BE2C (cell line): ENCODE measurements around the gene AHI1.

ENCODE experiments used
- DNase-seq: peaks from one replicate; pipeline ENCODE4 v3.0.0-alpha.2; 2020
- H3K27me3 ChIP-seq: fragments of 250-450 bp; sonication (Bioruptor Pico); 2 replicates; pipeline ENCODE4 v1.5.1; 2020; ENCODE audit warnings: mild to moderate bottlenecking
- H3K36me3 ChIP-seq: fragments of 250-450 bp; sonication (Bioruptor Pico); 2 replicates; pipeline ENCODE4 v1.5.1; 2020; ENCODE audit warnings: mild to moderate bottlenecking
- H3K4me1 ChIP-seq: fragments of 250-450 bp; sonication (Bioruptor Pico); 2 replicates; pipeline ENCODE4 v1.5.1; 2020
- H3K4me3 ChIP-seq: 2 replicates; pipeline ENCODE4 v1.5.1; 2011; ENCODE audit warnings: low read depth, low read length
- H3K9me3 ChIP-seq: fragments of 250-450 bp; sonication (Bioruptor Pico); 2 replicates; pipeline ENCODE4 v1.5.1; 2020
- TF ChIP-seq, protein P1 (sequence below): IDR thresholded peaks from 2 replicates; pipeline ENCODE4 v1.5.1; 2012; ENCODE audit warnings: mild to moderate bottlenecking, low read depth, low read length

The AHI1 gene

DNA sequence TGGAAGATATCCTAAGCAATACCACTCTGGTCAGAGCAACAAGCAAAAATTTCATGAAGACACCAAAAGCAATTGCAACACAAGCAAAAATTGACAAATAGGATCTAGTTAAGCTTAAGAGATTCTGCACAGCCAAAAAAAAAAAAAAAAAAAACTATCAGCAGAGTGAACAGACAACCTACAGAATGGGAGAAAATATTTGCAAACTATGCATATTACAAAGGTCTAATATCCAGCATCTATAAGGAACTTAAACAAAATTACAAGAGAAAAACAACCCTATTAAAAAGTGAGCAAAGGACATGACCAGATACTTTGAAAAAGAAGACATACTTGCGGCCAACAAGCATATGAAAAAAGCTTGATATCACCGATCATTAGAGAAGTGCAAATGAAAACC, 20.0 kb upstream of the AHI1 start:
- TF ChIP-seq, protein P1, sequence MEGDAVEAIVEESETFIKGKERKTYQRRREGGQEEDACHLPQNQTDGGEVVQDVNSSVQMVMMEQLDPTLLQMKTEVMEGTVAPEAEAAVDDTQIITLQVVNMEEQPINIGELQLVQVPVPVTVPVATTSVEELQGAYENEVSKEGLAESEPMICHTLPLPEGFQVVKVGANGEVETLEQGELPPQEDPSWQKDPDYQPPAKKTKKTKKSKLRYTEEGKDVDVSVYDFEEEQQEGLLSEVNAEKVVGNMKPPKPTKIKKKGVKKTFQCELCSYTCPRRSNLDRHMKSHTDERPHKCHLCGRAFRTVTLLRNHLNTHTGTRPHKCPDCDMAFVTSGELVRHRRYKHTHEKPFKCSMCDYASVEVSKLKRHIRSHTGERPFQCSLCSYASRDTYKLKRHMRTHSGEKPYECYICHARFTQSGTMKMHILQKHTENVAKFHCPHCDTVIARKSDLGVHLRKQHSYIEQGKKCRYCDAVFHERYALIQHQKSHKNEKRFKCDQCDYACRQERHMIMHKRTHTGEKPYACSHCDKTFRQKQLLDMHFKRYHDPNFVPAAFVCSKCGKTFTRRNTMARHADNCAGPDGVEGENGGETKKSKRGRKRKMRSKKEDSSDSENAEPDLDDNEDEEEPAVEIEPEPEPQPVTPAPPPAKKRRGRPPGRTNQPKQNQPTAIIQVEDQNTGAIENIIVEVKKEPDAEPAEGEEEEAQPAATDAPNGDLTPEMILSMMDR: no peak
- Histone ChIP-seq H3K4me1 (peaks cover 3% of the 10 kb centered on the region; the same call in 1 of the 2 replicates), H3K4me3 (no peak overlapping the region), H3K9me3 (no peaks in the 10 kb centered on the region; the same call in 1 of the 2 replicates), H3K36me3 (no peaks in the 10 kb centered on the region), H3K27me3 (no peaks in the 10 kb centered on the region)
- DNase-seq: no peak

DNA sequence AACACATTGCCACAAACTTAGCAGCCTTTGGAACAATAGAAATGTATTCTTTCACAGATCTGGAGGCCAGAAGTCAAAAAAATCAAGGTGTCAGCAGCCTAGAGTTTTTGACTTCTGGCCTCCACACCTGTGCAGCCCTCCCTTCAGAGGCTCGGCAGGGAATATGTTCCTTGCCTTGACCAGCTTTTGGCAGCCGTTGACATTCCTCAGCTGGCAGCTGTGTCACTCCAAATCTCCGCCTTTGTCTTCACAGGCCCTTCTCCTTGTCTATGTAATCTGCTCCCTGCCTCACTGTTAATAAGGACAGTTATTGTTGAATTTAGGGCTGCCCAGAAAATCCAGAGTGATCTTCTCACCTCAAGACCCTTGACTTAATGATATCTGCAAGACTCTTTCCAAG, 17.2 kb upstream of the AHI1 start:
- H3K36me3 ChIP-seq: no peaks in the 10 kb centered on the region
- no peaks in the 10 kb centered on the region; the same call in 1 of the 2 replicates for H3K9me3 ChIP-seq
- H3K4me3 ChIP-seq: no peak overlapping the region
- no peaks in the 10 kb centered on the region for H3K27me3 ChIP-seq
- TF ChIP-seq, protein P1: no peak
- no peak for DNase-seq
- H3K4me1 ChIP-seq: peaks cover 3% of the 10 kb centered on the region; the same call in 1 of the 2 replicates

DNA sequence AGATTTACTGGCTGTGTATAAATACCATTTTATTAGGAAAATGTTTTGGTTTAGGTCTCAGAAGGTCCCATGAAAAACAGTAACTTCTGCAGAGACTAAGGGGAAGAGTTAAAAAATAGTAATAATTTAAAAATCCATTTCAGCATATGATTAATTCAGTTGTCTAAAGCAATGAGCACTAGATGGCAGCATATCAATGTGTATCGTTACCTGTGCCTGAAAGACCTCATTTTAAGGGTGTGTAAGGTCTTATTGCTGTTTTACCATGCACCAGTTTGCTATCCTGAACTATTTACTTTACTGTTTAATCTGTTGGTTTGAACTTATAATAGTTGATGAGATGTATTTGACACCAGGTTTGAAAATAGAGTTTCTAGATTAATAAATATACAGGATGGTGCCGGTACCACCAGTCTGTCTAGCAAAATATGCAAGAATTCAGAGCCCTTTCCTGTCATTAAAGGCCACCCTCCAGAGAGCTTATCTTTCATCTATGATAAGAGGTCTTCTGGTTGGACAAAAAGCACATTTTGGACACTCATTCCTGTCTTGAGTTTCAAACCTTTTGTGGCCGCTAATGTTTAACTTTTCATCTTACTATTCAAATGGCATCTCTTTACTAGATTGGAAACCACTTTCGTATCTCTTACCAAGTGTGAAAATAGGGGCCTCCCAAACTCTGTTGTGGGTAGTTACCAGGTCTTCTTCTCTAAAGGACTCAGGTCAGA, 8.9 kb upstream of the AHI1 start:
- DNase-seq: no peak
- H3K36me3 ChIP-seq: no peaks in the 10 kb centered on the region
- no peak overlapping the region for H3K4me3 ChIP-seq
- no peaks in the 10 kb centered on the region for H3K9me3 ChIP-seq
- H3K4me1 ChIP-seq: peaks cover 3% of the 10 kb centered on the region; the same call in 1 of the 2 replicates
- no peaks in the 10 kb centered on the region for H3K27me3 ChIP-seq
- TF ChIP-seq, protein P1: peak; percentile 53

DNA sequence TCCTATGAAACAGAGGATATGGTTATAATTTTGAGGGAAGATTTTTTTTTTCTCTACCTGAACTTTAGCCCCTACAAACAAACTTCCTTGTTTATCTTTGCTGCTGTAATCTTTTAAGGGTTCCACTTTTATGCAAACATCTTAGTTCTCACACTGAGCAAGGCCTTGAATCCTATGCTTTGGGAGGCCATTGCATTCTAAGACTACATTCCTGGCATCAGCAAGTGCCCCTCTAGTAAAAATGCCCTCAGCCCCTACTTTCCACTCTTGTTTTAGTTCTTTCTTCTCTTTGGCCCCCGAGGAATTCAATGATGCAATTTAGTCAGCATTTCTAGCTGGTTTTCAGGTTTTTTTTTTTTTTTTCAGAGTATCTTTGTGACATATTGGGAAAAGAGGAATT, 8.1 kb upstream of the AHI1 start:
- Histone ChIP-seq H3K4me3 (no peak overlapping the region), H3K36me3 (no peaks in the 10 kb centered on the region), H3K9me3 (no peaks in the 10 kb centered on the region), H3K27me3 (no peaks in the 10 kb centered on the region), H3K4me1 (peaks cover 3% of the 10 kb centered on the region; the same call in 1 of the 2 replicates)
- TF ChIP-seq, protein P1: no peak
- DNase-seq: no peak

DNA sequence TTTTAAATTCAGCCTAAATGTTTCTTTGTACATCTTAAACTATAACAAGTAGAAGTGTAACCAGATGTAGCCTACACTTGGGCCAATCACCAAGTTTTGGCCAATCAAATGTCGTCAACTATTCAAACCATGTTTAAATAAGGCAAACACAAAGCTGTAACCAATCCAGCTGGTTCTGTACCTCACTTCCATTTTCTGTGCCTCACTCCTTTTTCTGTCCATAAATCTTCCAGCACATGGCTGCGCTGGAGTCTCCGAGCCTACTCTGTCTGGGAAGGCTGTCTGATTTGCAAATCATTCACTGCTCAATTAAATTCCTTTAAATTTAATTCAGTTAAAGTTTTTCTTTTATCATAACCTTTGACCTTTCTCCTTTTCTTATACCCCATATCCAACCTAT, 7.7 kb upstream of the AHI1 start:
- no peaks in the 10 kb centered on the region for H3K36me3 ChIP-seq
- TF ChIP-seq, protein P1: no peak
- no peak overlapping the region for H3K4me3 ChIP-seq
- H3K4me1 ChIP-seq: peaks cover 3% of the 10 kb centered on the region; the same call in 1 of the 2 replicates
- no peak for DNase-seq
- H3K9me3 ChIP-seq: no peaks in the 10 kb centered on the region
- H3K27me3 ChIP-seq: no peaks in the 10 kb centered on the region

DNA sequence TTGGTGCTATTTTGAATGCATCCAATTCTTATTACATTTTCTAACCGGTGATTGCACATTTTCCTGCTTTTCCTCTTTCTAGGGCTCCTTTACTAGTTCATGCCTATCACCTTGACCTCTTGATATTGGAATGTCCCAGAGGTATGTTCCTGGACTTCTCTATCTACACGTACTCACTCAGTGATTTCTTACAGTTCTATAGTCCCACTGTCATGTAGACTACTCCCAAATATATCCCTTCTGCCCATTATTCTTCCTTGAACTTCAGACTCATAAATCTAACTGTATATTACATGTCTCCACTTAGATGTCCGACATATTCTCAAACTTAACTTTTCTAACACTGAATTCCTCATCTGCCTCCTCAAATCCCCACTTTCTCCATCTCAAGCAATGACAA, 7.2 kb upstream of the AHI1 start:
- no peak for DNase-seq
- Histone ChIP-seq H3K9me3 (no peaks in the 10 kb centered on the region), H3K36me3 (no peaks in the 10 kb centered on the region), H3K4me3 (no peak overlapping the region), H3K27me3 (no peaks in the 10 kb centered on the region), H3K4me1 (peaks cover 3% of the 10 kb centered on the region; the same call in 1 of the 2 replicates)
- TF ChIP-seq, protein P1: no peak
